Loucy (cell line): Measurements from ENCODE around the gene FGD6.

Experiments used
- H2AFZ ChIP-seq: fragments of 200-600 bp; sonication (generic); 2 replicates; pipeline ENCODE4 v1.6.0; 2016; ENCODE audit warnings: antibody characterized with exemption, mild to moderate bottlenecking, low read length, moderate library complexity
- H3F3A ChIP-seq: fragments of 200-600 bp; 2 replicates; pipeline ENCODE4 v1.6.0; 2016; ENCODE audit warnings: antibody characterized with exemption, low read depth, mild to moderate bottlenecking
- H3K27me3 ChIP-seq: fragments of 200-600 bp; sonication (generic); 2 replicates; pipeline ENCODE4 v1.6.1; 2014; ENCODE audit warnings: low read length, mild to moderate bottlenecking; ENCODE audit not compliant: insufficient read depth, poor library complexity, severe bottlenecking
- H3K36me3 ChIP-seq: fragments of 200-600 bp; sonication (generic); 2 replicates; pipeline ENCODE4 v1.6.1; 2016; ENCODE audit warnings: low read length; ENCODE audit not compliant: insufficient read depth
- H3K4me1 ChIP-seq: fragments of 200-600 bp; sonication (generic); 2 replicates; pipeline ENCODE4 v1.5.1; 2014; ENCODE audit warnings: low read length, mild to moderate bottlenecking; ENCODE audit not compliant: insufficient read depth, poor library complexity, severe bottlenecking
- H3K4me2 ChIP-seq: fragments of 200-600 bp; sonication (generic); 2 replicates; pipeline ENCODE4 v1.6.0; 2014; ENCODE audit warnings: antibody characterized with exemption, low read length, low read depth, mild to moderate bottlenecking; ENCODE audit not compliant: poor library complexity, severe bottlenecking
- H3K4me3 ChIP-seq: fragments of 200-600 bp; sonication (generic); 2 replicates; pipeline ENCODE4 v1.5.1; 2014; ENCODE audit warnings: low read length, mild to moderate bottlenecking, mixed read lengths; ENCODE audit not compliant: poor library complexity, severe bottlenecking
- H3K79me2 ChIP-seq: fragments of 200-600 bp; sonication (generic); 2 replicates; pipeline ENCODE4 v1.6.1; 2014; ENCODE audit warnings: low read length; ENCODE audit not compliant: insufficient read depth
- H3K9ac ChIP-seq: fragments of 200-600 bp; sonication (generic); 2 replicates; pipeline ENCODE4 v1.6.0; 2014; ENCODE audit warnings: mild to moderate bottlenecking, low read depth, low read length, moderate library complexity; ENCODE audit not compliant: poor library complexity, severe bottlenecking
- H3K9me2 ChIP-seq: fragments of 200-600 bp; sonication (generic); replicated peaks from 2 replicates; pipeline ENCODE4 v1.6.1; 2016; ENCODE audit warnings: low read depth, low read length, mixed read lengths
- H3K9me3 ChIP-seq: fragments of 200-600 bp; sonication (generic); 2 replicates; pipeline ENCODE4 v1.6.1; 2014; ENCODE audit warnings: mild to moderate bottlenecking, antibody characterized with exemption, low read length, low read depth; ENCODE audit not compliant: insufficient read depth
- H4K20me1 ChIP-seq: fragments of 200-600 bp; sonication (generic); 2 replicates; pipeline ENCODE4 v1.6.0; 2014; ENCODE audit warnings: antibody characterized with exemption, low read length, mild to moderate bottlenecking; ENCODE audit not compliant: insufficient read depth, poor library complexity, severe bottlenecking
- CTCF ChIP-seq: fragments of 200-600 bp; sonication (generic); conservative IDR thresholded peaks from 2 replicates; pipeline ENCODE4 v1.5.1; 2014; ENCODE audit warnings: mild to moderate bottlenecking, antibody characterized with exemption, low read length
- EZH2phosphoT487 ChIP-seq: fragments of 200-600 bp; IDR thresholded peaks from 2 replicates; pipeline ENCODE4 v1.6.1; 2018; ENCODE audit warnings: antibody characterized with exemption, mild to moderate bottlenecking, moderate library complexity, borderline replicate concordance

FGD6 gene

GRCh38 chr12:95191060-95191696 lies 26.1 kb downstream of the FGD6 start:
- no peaks in the 10 kb centered on the region for H3K79me2 ChIP-seq
- H4K20me1 ChIP-seq: no peaks in the 10 kb centered on the region
- H3K9ac ChIP-seq: no peak overlapping the region
- TF ChIP-seq CTCF (no peak), EZH2phosphoT487 (no peak)
- H3K4me2 ChIP-seq: no peak overlapping the region
- no peaks in the 10 kb centered on the region for H3K27me3 ChIP-seq
- H3F3A ChIP-seq: no peaks in the 10 kb centered on the region; the same call in 1 of the 2 replicates
- H3K9me3 ChIP-seq: no peaks in the 10 kb centered on the region
- no peak overlapping the region for H3K4me3 ChIP-seq
- H3K36me3 ChIP-seq: no peaks in the 10 kb centered on the region
- H3K4me1 ChIP-seq: peaks cover 4% of the 10 kb centered on the region
- H2AFZ ChIP-seq: no peak overlapping the region
- no peaks in the 10 kb centered on the region for H3K9me2 ChIP-seq

GRCh38 chr12:95187865-95188415 lies 29.3 kb downstream of the FGD6 start:
- Histone ChIP-seq H3F3A (no peaks in the 10 kb centered on the region; the same call in 1 of the 2 replicates), H3K9ac (no peak overlapping the region), H3K4me2 (no peak overlapping the region), H4K20me1 (no peaks in the 10 kb centered on the region), H3K4me1 (peaks cover 4% of the 10 kb centered on the region), H2AFZ (no peak overlapping the region), H3K27me3 (no peaks in the 10 kb centered on the region), H3K9me2 (no peaks in the 10 kb centered on the region), H3K36me3 (no peaks in the 10 kb centered on the region), H3K4me3 (no peak overlapping the region), H3K79me2 (no peaks in the 10 kb centered on the region), H3K9me3 (no peaks in the 10 kb centered on the region)
- TF ChIP-seq CTCF (no peak), EZH2phosphoT487 (no peak)

- Histone ChIP-seq H3K9me3 (no peaks in the 10 kb centered on the region), H3K9me2 (no peaks in the 10 kb centered on the region), H3K36me3 (no peaks in the 10 kb centered on the region), H3K27me3 (no peaks in the 10 kb centered on the region), H3K4me3 (no peak overlapping the region), H3K4me1 (no peaks in the 10 kb centered on the region), H3K4me2 (no peak overlapping the region), H3K79me2 (no peaks in the 10 kb centered on the region), H2AFZ (no peak overlapping the region), H4K20me1 (no peaks in the 10 kb centered on the region), H3F3A (no peaks in the 10 kb centered on the region), H3K9ac (no peak overlapping the region)
- TF ChIP-seq CTCF (no peak), EZH2phosphoT487 (no peak)
Observed at GRCh38 chr12:95185854-95186253, 31.4 kb downstream of the FGD6 start.
